DMS53 (cell line): ENCODE data around the gene CNGB1.
A peak's percentile ranks its signal among the peaks of the same experiment; 100 is the strongest.
"Not testable (repeated sequence)": the region's sequence is repeated elsewhere in the genome, so short reads cannot be mapped to it uniquely, and the experiment has no call there.

Experiments
- DNase-seq: peaks from one replicate; lab custom pipeline; 2025; lab: John Stamatoyannopoulos, UW

Gene CNGB1

DNA sequence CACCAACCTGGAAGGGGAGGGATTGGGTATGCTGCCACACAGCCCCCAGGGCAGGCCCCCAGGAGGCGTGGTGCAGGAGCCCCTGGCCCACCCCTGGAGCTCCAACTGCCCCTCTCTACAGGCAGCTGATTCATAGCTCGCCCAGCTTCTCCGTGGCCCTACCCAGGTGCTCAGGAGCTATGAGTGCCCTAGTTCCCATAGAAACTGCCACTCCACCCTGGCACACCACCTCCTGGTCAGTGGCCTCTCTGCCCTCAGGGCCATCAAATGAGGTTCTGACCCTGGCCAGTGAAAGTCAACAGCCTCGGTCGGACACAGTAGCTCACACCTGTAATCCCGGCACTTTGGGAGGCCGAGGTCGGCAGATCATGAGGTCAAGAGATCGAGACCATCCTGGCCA lies 18.0 kb downstream of the CNGB1 start:
- peak; percentile 45 for DNase-seq

DNA sequence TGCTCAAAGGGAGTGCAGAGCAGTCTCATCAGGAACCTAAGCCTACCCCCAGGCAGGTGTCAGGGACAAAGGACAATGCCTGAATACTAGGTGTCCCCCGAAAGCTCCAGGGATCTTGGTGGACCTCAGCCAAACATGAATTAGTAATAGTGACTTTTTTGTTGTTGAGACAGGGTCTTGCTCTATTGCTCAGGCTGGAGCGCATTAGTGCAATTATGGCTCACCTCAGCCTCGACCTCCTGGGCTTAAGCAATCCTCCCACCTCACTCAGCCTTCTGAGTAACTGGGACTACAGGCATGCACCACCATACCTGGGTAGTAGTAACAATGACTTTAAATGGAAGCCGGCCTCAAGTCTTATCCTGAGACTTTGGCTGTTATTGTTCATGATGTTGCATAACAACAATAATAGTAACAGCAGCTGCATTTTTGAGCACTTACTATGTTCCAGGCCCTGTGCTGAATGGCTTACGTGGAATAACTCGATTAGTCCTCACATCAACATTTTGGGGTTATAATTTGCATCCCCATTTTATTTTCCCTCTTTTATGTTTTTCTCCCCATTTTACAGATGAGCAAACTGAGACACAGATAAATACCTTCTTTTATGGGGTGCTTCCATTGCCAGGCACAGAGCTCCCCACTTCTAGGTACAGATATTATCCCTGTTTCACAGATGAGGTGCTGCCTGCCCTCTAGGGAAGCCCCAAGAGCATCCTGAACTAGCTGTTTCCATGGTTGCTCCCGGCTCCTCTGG lies 19.5 kb downstream of the CNGB1 start:
- no peak for DNase-seq

DNA sequence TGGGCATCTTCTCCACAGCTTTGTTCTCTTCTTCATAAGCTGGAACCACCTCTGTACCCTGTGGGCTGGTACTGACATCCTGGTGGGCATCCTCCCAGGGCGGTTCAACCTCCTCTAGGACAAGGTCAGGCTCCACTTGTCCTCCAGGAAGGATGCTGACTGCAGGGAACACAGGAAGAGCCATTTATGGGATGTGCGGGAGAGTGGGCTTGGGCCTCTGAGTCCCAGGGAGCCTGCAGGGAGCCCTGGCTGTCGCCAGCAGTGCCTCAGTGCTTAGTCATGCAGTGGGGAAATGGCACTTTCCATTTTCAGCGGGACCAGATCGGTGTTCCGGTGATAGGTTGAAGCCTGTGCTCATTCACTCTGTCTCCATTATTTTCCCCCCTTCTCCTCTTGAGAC lies 20.5 kb downstream of the CNGB1 start:
- DNase-seq, result no peak

DNA sequence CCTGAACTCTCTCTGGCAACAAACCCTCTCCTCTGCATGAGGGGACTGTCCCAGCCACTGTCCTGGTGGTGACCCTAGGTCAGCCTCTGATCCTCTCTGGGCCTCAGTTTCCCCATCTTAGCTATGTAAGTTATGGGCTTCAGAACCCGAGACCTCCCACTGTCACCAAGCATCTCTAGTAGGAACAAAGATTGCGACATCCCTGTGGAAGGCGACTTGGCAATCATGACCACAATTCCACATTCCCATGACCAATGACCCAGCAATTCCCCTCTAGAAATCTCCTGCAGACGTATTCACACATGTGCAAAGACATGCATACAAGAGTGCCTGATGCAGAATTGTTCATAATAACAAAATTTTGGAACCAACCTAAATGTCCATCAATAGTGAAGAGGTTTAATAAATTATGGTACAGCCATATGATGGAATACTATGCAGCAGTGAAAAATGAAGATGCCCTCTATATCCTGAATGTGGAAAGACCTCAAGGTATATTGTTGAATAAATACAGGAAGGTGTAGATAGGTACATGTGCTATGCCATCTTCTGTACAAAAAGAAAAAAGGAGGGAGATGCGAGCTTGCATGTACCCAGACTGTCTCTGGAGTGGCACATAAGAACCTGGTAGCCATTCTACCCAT lies 21.2 kb downstream of the CNGB1 start:
- no peak for DNase-seq

DNA sequence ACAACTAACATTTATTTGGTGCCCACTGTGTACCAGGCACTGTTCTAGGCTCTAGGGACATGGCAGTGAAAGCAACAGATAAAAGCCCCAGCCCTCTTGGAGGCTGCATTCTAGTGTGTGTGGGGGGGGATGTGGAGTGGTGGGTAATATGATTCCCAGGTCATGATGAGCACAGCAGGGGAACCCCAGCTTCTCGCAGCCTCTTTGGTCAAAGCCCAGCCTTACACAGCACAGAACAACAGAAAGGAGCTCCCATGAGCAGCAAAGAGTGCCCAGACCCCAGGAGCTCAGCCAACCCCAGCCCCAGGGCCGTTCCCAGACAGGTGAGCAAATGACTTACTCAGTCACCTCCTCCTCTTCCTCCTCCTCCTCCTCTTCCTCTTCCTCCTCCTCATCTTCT lies 21.9 kb downstream of the CNGB1 start:
- DNase-seq, result no peak

DNA sequence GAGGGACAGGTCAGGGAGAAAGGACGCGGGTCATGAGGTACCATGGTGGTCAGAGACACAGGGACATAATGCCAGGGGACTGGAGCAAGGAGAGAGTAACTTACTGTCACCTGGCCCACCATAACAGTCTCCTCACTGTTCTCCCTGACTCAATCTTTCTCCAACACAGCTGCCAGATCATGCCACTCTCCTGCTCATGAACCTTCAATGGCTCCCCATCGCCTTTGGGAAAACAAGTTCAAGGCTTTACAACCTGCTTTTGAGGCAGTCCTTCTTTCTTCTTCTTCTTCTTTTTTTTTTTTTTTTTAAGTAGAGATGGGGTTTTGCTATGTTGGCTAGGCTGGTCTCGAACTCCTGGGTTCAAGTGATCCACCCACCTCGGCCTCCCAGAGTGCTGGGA lies 22.9 kb downstream of the CNGB1 start:
- DNase-seq, result no peak

DNA sequence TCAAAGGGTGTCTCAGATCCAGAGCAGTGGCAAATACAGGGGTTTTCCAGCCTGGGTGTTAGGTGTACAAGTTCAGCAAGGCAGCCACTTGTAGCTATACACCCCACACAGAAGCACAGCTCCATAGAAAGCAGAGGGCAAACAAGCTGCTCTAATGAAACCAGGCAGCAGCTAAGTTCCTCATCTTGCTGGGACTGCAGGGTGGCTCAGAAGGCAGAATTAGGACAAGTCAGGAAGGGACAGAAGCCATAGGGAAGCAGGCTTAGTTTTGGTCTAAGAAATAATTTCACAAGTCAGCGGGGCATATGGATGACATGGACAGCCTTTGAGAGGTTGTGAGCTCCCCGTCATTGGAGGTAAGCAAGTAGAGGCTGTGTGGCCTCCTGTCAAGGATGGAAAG lies 23.7 kb downstream of the CNGB1 start:
- DNase-seq, result no peak

DNA sequence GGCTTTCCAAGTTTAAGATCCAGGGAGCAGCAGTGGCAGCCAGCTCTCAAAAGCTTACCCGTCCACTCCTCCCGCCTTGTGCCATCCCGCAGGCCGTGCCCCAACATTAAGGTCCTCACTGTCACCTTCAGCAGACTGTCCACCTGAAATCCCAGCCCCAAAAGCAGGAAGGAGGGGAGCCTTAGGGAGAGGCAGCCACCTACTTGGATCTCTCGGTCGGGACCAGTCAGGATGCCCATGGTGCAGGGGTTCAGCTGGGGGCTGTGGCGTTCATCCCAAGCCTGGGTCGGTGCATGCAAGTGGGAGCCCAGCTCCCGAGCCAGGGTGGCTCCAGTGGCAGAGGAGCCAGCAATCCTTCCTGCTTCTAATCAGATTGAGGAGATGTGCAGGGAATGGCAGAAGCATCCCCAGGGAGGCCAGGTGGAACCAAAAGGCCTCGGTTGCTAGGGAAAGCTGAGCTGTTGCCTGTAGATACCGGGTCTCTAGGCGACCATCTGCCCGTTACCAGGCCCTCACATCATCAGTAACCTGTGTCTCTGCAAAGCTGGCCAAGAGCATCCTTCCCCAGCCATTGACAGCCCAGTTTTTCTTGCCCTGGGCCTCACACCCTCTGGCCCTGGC lies 24.6 kb downstream of the CNGB1 start:
- peak; percentile 55 for DNase-seq

DNA sequence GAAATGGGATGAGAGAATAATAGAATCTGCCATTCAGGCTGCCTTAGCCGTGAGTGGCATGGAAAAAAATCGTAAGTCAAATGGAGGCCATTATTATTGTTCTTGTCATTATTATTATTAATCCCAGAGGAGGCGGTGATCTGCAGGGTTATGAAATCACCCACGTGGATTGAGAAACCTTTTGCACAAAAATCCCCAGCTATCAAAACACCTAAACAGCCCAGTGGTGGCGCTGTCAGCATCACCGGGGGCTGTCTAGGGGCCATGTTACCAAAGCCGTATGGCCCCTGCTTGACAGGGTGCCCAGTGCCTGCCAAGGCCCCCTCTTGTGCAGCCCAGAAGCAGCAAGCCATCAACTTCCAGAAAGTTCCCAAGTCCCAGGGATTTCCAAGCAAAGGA lies 25.2 kb downstream of the CNGB1 start:
- no peak for DNase-seq

DNA sequence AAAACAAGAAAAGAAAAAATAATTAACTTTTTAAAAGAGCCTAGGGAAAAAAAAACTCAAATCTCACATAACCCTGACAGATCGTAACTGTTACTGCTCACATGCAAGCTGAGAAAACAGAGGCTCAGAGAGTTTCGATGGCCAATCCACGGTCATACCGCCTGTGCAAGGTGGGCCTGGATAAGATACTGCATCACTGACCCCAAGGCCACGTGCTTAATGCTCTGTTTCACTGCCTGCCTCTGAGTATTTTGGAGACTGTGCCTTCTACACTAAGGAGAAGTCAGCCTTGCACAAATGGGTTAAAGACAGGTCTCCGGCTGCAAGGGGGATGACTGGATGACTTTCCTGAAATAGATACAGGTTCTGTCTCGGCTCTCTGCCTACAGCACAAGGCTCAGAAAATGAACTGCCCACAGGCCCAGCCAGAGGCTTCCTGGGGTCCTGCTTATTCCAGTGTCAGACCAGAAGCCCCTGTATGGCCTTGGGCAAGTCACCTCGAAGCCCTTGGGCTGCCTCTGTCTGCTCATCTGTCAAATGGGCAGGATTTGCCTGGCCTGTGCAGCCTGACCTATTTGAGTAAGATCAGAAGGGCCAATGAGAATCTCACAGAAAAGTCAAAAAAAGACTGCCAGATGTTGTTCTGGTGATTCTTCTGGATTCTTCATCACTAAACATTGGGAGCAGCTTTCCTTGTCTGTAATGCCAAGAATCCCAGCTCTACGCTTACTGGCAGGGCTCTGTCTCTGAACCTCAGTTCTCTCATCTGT lies 25.8 kb downstream of the CNGB1 start:
- no peak for DNase-seq

DNA sequence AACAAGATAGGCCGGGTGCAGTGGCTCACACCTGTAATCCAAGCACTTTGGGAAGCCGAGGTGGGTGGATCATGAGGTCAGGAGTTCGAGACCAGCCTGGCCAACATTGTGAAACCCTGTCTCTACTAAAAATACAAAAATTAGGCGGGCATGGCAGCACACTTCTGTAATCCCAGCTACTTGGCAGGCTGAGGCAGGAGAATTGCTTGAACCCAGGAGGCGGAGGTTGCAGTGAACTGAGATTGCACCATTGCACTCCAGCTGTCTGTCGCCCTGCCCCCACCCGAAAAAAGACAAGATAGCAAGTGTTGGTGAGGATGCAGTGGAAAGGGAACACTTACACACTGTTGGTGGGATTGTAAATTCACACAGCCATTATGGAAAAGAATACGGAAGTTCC lies 27.5 kb downstream of the CNGB1 start:
- not testable (repeated sequence) for DNase-seq

DNA sequence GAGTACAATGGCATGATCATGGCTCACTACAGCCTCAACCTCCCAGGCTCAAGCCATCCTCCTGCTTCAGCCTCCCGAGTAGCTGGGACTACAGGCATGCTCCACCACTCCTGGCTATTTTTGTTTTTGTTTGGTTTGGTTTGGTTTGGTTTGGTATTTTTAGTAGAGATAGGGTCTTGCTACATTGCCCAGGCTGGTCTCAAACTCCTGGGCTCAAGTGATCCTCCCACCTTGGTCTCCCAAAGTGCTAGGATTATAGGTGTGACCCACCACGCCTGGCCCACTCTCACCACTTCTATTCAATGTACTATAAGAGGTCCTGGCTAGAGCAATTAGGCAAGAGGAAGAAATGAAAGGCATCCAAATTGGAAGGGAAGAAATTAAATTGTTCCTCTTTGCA lies 29.0 kb downstream of the CNGB1 start:
- not testable (repeated sequence) for DNase-seq

DNA sequence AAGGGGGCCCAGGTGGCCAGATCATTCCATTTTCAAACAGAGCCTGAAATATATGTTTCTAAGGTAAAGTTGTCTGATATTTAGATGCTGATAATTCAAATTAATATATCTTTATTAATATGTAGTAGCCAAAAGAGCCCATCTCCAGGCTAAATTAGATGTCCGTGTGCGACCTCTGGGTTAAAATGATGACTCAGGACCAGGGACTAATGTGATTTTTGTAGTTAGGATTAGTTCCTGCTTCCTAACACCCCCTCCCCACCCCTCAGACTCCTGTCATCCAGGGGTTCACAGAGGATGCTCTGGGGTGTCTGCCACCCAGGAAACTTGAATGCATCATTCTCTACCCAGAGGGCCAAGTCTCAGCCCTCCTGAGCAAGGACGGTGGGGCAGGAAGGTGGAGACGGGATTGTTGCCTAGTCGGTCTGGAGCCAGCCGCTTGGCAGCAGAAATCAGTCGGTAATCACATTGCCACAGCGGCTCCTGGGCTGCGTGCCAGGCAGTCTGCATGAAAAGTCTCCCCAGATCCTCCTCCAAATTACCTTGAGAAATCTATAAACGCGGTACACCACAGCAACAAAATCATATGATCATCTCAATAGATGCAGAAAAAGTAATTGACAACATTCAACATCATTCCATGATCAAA lies 29.8 kb downstream of the CNGB1 start:
- DNase-seq, result no peak

DNA sequence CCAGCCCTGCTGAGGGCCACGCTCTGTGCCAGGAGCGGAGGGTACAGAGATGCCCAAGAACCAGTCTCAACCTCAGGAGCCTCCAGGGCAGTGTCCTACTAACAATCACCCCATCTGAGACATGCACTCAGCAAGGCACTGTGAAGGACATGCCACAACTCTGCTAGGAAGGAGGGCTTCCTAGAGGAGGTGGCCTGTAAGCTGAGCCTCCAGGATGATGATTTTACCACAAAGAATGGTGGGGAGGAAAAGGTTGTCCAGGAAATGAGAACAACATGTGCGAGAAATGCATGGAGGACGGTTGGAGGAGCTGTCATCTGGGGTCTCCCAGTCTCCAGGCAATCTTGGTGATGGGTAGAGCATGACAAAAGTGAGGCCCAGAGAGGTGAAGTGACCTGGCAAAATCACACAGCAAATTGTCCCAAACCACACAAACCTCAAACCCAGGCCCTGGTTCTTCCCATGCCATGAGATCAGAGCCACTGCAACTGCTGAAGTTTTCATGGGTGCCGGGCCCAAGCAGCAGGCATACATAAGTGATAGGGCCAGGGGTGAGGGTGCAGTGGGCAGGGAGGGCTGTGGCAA lies 30.5 kb downstream of the CNGB1 start:
- DNase-seq, result no peak

DNA sequence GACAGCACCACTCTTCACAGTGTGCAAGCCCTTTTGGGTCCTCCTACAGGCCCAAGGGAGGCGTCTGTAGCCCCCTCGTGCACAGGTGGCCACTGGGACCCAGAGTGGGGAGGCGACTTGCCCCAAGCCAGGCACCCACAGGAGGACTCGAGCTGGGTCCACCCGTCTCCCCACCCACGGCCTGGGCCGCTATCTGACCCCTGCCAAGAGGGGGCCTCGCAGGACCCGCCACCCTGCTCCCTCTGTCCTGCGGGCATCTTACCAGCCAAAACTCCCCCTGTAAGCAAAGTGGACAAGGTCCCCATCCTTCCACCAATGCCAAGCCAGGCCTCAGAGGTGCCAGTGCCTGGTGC lies 31.1 kb downstream of the CNGB1 start:
- DNase-seq, result no peak

DNA sequence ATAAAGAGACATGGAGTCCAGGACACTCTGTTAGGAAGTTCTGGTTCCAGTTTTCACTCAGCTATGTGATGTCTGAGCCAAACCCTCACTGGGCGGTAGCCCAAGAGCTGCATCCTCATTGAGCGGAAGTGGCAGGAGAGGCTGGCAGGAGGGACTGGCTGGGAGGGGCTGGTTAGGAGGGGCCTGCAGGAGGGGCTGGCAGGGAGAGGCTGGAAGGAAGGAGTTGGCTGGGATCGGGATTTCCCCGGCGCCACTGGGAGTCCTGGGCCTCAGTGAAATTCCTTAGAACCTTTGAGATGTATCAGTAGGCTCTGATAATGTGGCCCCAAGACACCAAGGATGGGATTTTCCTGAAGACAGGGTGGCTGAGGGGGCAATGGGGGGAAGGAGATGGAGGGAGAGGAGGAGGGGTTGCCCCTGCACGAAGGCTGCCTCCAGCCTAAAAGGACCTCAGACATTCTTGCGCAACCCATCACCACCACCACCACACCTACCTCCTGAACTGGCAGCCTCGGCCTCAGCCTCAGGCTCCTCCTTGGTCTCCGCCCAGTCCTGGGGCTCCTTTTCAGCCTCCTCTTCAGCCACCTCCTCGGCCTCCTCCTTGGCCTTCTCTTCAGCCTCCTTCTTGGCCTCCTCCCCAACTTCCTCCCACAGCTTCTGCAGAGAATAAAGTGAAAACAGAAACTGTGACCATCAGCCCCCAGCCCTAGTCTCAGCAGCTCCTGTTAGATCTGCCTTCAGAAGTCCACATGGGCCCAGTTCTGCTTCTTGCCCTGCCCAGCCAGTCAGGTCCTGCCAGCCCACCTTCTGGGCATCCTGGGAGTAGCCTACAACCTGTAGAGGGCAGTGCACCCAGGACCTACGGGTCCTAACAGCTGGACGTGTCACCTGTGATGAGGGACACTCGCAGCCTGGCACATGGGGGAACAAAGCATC lies 31.7 kb downstream of the CNGB1 start:
- peak; percentile 26 for DNase-seq

DNA sequence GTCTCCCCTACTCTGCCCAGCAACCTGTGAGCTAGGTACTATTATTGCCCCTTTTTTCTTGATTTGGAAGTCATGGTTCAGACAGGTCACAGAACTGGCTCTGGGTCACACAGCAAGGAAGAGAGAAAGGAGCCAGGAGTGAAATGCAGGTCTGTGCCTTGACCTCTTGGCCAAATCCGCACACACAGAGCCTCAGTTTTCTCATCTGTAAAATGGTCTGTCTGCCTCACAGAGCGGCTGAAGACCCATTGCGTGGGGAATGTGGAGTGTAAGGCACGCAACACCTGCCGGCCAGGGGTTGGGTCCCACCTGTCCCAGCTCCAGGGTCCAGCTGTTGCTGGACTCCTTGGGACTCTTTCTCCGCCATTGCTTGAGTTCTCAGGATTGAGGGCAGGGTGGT lies 32.4 kb downstream of the CNGB1 start:
- no peak for DNase-seq

DNA sequence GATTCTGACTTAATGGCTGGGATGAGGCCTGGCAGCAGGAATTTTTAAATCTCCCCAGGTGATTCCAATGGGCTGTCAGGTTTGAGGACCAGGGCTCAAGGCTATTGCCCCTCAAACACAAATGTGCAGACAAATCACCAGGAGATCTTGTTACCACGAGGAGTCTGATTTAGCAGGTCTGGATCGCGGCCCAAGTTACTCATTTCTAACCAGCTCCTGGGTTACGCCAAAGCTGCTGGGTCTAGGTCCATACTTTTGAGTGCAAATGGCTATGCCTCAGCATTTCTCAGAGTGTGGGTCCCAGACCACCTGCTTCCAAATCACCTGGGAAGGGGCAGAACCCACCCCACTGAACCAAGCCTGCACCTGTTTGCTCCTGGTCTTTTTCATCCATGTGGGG lies 33.1 kb downstream of the CNGB1 start:
- DNase-seq, result no peak

DNA sequence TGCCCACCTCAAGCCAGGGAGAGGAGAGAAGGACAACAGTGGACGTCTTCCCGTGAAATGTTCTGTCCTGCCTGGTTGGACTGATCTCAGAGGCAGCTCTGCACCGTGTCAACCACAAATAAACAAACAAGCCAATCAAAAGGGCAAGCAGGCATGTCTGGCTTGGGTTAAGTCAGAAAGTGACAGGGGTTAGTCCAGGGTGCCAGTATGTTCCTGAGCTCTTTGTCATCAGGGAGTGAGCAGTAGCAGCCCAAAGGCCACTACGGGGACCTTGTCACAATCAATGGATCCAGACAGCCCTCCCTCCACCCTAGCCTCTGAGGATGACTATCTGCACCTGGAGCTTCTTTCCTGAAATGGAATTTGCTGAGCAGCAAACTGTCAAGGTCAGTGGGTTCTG lies 35.0 kb downstream of the CNGB1 start:
- peak; percentile 25 for DNase-seq

DNA sequence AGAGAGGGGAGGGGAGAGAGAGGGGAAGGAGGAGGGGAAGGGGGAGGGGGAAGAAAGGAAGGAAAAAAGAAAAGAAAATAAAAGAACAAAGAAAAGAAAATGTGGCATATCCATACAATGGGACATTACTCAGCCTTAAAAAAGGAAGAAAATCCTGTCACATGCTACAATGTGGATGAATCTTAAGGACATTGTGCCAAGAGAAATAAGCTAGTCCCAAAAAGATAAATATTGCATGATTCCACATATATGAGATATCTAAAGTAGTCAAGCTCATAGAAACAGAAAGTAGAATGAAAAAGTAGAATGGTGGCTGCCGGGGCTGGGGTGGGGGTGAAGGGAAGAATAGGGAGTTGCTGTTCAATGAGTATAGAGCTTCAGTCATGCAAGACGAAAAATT lies 40.4 kb downstream of the CNGB1 start:
- no peak for DNase-seq

DNA sequence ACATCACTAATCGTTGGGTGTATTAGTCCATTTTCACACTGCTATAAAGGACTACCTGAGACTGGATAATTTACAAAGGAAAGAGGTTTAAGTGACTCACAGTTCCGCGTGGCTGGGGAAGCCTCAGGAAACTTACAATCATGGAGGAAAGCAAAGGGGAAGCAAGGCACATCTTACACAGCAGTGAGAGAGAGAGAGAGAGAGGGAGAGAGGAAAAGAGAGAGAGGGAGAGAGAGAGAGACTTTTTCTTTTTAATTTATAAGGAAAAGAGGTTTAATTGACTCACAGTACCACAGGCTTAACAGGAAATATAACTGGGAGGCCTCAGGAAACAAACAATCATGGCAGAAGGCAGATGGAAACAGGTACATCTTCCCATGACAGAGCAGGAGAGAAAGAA lies 41.7 kb downstream of the CNGB1 start:
- no peak for DNase-seq
